CD4-positive, alpha-beta T cell (primary cell): ENCODE results near the gene LAMA3. TPM values are rescaled to one million over a fixed set of nuclear protein-coding genes. Genes with fewer than 3 reads are reported as not detected.

Experiments used
- ATAC-seq: fragments of 200-7000 bp; cut with Tn5 transposase; one replicate; pipeline ENCODE4 v1.10.0; 2022; ENCODE audit warnings: mild to moderate bottlenecking; ENCODE audit not compliant: poor library complexity
- CTCF ChIA-PET: fragments of 350-600 bp; sonication (Branson Sonifier 250); formaldehyde crosslinking; loops from one replicate; lab custom pipeline; 2021; ENCODE audit warnings: antibody characterized with exemption, inconsistent platforms; lab: Charles Lee
- POLR2A ChIA-PET: fragments of 350-600 bp; sonication (Branson Sonifier 250); formaldehyde crosslinking; loops from one replicate; lab custom pipeline; 2021; ENCODE audit warnings: antibody characterized with exemption, inconsistent platforms; lab: Charles Lee
- DNase-seq, 14 experiments: peaks; one replicate each; pipeline ENCODE4 v3.0.0-alpha.2; 2013 to 2020; ENCODE audit warnings: mixed read lengths in 2 of 14
- H3K27ac ChIP-seq, 2 donors: one replicate each; pipeline versions ENCODE4 v1.5.1 to v1.7.0; 2013; ENCODE audit warnings: low read length in 2 of 2, low read depth in 1 of 2, mild to moderate bottlenecking in 1 of 2
- H3K27me3 ChIP-seq, 2 experiments: 1 replicate in 1 of 2; 2 replicates in 1 of 2; pipeline versions ENCODE4 v1.6.1 to v1.7.0; 2013; ENCODE audit warnings: low read length in 2 of 2, control low read depth in 1 of 2, mild to moderate bottlenecking in 1 of 2, moderate library complexity in 1 of 2; ENCODE audit not compliant: insufficient read depth in 2 of 2, control insufficient read depth in 1 of 2
- H3K36me3 ChIP-seq: one replicate; pipeline ENCODE4 v1.6.1; 2013; ENCODE audit warnings: low read length, control low read depth; ENCODE audit not compliant: insufficient read depth
- H3K4me1 ChIP-seq: one replicate; pipeline ENCODE4 v1.6.1; 2013; ENCODE audit warnings: low read length, control low read depth; ENCODE audit not compliant: insufficient read depth
- H3K4me3 ChIP-seq: one replicate; pipeline ENCODE4 v1.5.1; 2013; ENCODE audit warnings: mild to moderate bottlenecking, low read length, moderate library complexity
- H3K9me3 ChIP-seq, 2 experiments: 1 replicate in 1 of 2; 2 replicates in 1 of 2; pipeline versions ENCODE4 v1.6.1 to v1.7.0; 2013; ENCODE audit warnings: low read length in 2 of 2, mild to moderate bottlenecking in 2 of 2, control low read depth in 1 of 2, moderate library complexity in 1 of 2; ENCODE audit not compliant: control insufficient read depth in 1 of 2, insufficient read depth in 1 of 2
- H3K27ac Mint-ChIP-seq: one replicate; pipeline ENCODE4 v1.8.0; 2020; ENCODE audit warnings: mixed read lengths
- H3K27me3 Mint-ChIP-seq: one replicate; pipeline ENCODE4 v1.8.0; 2021; ENCODE audit warnings: mixed read lengths
- H3K36me3 Mint-ChIP-seq: one replicate; pipeline ENCODE4 v1.8.0; 2021; ENCODE audit warnings: low read depth, mixed read lengths
- H3K4me1 Mint-ChIP-seq: one replicate; pipeline ENCODE4 v1.8.0; 2021; ENCODE audit warnings: low read depth, mixed read lengths
- H3K4me3 Mint-ChIP-seq: one replicate; pipeline ENCODE4 v1.8.0; 2020; ENCODE audit warnings: mild to moderate bottlenecking, mixed read lengths
- H3K9me3 Mint-ChIP-seq: one replicate; pipeline ENCODE4 v1.8.0; 2020; ENCODE audit warnings: mixed read lengths
- CTCF ChIP-seq: fragments of 200-600 bp; IDR thresholded peaks from one replicate; pipeline ENCODE4 v1.8.0; 2022; ENCODE audit warnings: antibody characterized with exemption, mild to moderate bottlenecking
- intact Hi-C, 2 experiments: fragments of 100-400 bp; cut with DNase I in 1 of 2; cut with micrococcal nuclease in 1 of 2; formaldehyde crosslinking; loops; one replicate each; pipeline versions ENCODE4 v1.15.1 to v1.9.0; 2023 to 2025; cut with DNase I, micrococcal nuclease
- total RNA-seq, 174 experiments: library from RNA in 2 of 174; stranded (reverse) in 2 of 174; gene quantifications; one replicate each; pipeline ENCODE4 v1.2.3 and lab custom pipeline; 2021 to 2026

The LAMA3 gene
- total RNA-seq, 2 experiments from 2014 or later: 0.19 TPM; not detected in 1

- Histone ChIP-seq H3K36me3 (no peaks in the 10 kb centered on the region), H3K4me3 (no peak overlapping the region), H3K27me3 (no peaks in the 10 kb centered on the region), H3K4me1 (no peaks in the 10 kb centered on the region), H3K9me3 (peaks cover 0 to 11% of the 10 kb centered on the region in 2 experiments), H3K27ac (no peak overlapping the region)
- Mint-ChIP-seq H3K4me3 (no peak overlapping the region), H3K4me1 (no peaks in the 10 kb centered on the region), H3K27ac (no peak overlapping the region), H3K36me3 (no peaks in the 10 kb centered on the region), H3K27me3 (peaks cover 4% of the 10 kb centered on the region), H3K9me3 (no peaks in the 10 kb centered on the region)
- intact Hi-C loops: no loop called here
- TF ChIP-seq CTCF: no peak
- ATAC-seq (no peak), DNase-seq (no peak)
- ChIA-PET POLR2A (no interaction called here), CTCF (no interaction called here)
These were observed 43.0 kb upstream of the LAMA3 start for GRCh38 chr18:23646282-23646681.

GRCh38 chr18:23648456-23648855 is 40.8 kb upstream of the LAMA3 start:
- Mint-ChIP-seq H3K36me3 (no peaks in the 10 kb centered on the region), H3K4me3 (no peak overlapping the region), H3K27ac (no peak overlapping the region), H3K27me3 (peaks cover 4% of the 10 kb centered on the region), H3K4me1 (no peaks in the 10 kb centered on the region), H3K9me3 (no peaks in the 10 kb centered on the region)
- intact Hi-C loops: no loop called here
- Histone ChIP-seq H3K4me1 (no peaks in the 10 kb centered on the region), H3K4me3 (no peak overlapping the region), H3K9me3 (no peaks in the 10 kb centered on the region), H3K27me3 (no peaks in the 10 kb centered on the region), H3K27ac (no peak overlapping the region), H3K36me3 (no peaks in the 10 kb centered on the region)
- CTCF ChIA-PET: interaction anchor here (1.3 kb wide), 1 partner anchor 26 kb away, joined by 3 read pairs; no protein-coding TSS in a partner anchor
- DNase-seq (no peak), ATAC-seq (no peak)
- POLR2A ChIA-PET: no interaction called here
- no peak for TF ChIP-seq CTCF

GRCh38 chr18:23648940-23649607 is 40.2 kb upstream of the LAMA3 start:
- ATAC-seq: no peak
- CTCF ChIA-PET: no interaction called here

More at GRCh38 chr18:23648940-23649607, 40.2 kb upstream of the LAMA3 start:
- Histone ChIP-seq H3K4me1 (no peaks in the 10 kb centered on the region), H3K36me3 (no peaks in the 10 kb centered on the region), H3K4me3 (no peak overlapping the region), H3K27me3 (no peaks in the 10 kb centered on the region), H3K9me3 (no peaks in the 10 kb centered on the region), H3K27ac (no peak overlapping the region)
- intact Hi-C loops: no loop called here
- Mint-ChIP-seq H3K9me3 (no peaks in the 10 kb centered on the region), H3K4me3 (no peak overlapping the region), H3K36me3 (no peaks in the 10 kb centered on the region), H3K27me3 (peaks cover 4% of the 10 kb centered on the region), H3K27ac (no peak overlapping the region), H3K4me1 (no peaks in the 10 kb centered on the region)
- TF ChIP-seq CTCF: no peak
- DNase-seq: no peak
- POLR2A ChIA-PET: no interaction called here
